NB4 (cell line): ENCODE results near the gene OAS1.

ENCODE experiments used
- DNase-seq: peaks from one replicate; pipeline ENCODE4 v3.0.0; 2010; ENCODE audit warnings: low read depth
- H3K4me3 ChIP-seq: one replicate; pipeline ENCODE4 v1.5.1; 2011; ENCODE audit warnings: mild to moderate bottlenecking, low read depth, low read length, moderate library complexity
- MYC ChIP-seq: IDR thresholded peaks from 2 replicates; pipeline ENCODE4 v1.6.1; 2011; ENCODE audit warnings: low read depth, low read length
- POLR2A ChIP-seq: IDR thresholded peaks from 2 replicates; pipeline ENCODE4 v1.6.1; 2011; ENCODE audit warnings: mild to moderate bottlenecking; ENCODE audit not compliant: insufficient read length; ENCODE audit errors: extremely low read depth
- TF ChIP-seq, protein P1 (sequence below): IDR thresholded peaks from one replicate; pipeline ENCODE4 v1.5.1; 2012; ENCODE audit warnings: low read depth, low read length
- TF ChIP-seq, protein P2 (sequence below): IDR thresholded peaks from 2 replicates; pipeline ENCODE4 v1.6.1; 2011; ENCODE audit warnings: low read depth, low read length

OAS1 gene

DNA sequence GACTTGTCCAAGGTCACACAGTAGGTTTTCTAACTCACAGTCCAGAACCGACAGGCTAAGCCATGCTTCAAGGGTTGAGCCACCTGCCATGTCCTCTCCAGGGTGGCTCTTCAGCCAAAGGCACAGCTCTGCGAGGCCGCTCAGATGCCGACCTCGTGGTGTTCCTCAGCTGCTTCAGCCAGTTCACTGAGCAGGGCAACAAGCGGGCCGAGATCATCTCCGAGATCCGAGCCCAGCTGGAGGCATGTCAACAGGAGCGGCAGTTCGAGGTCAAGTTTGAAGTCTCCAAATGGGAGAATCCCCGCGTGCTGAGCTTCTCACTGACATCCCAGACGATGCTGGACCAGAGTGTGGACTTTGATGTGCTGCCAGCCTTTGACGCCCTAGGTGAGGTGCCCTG is 58.9 kb downstream of the OAS1 start:
- no peak overlapping the region for H3K4me3 ChIP-seq
- DNase-seq: no peak
- TF ChIP-seq POLR2A (no peak), MYC (no peak)
- TF ChIP-seq, protein P1, sequence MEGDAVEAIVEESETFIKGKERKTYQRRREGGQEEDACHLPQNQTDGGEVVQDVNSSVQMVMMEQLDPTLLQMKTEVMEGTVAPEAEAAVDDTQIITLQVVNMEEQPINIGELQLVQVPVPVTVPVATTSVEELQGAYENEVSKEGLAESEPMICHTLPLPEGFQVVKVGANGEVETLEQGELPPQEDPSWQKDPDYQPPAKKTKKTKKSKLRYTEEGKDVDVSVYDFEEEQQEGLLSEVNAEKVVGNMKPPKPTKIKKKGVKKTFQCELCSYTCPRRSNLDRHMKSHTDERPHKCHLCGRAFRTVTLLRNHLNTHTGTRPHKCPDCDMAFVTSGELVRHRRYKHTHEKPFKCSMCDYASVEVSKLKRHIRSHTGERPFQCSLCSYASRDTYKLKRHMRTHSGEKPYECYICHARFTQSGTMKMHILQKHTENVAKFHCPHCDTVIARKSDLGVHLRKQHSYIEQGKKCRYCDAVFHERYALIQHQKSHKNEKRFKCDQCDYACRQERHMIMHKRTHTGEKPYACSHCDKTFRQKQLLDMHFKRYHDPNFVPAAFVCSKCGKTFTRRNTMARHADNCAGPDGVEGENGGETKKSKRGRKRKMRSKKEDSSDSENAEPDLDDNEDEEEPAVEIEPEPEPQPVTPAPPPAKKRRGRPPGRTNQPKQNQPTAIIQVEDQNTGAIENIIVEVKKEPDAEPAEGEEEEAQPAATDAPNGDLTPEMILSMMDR: no peak
- TF ChIP-seq, protein P2, sequence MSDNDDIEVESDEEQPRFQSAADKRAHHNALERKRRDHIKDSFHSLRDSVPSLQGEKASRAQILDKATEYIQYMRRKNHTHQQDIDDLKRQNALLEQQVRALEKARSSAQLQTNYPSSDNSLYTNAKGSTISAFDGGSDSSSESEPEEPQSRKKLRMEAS: no peak

DNA sequence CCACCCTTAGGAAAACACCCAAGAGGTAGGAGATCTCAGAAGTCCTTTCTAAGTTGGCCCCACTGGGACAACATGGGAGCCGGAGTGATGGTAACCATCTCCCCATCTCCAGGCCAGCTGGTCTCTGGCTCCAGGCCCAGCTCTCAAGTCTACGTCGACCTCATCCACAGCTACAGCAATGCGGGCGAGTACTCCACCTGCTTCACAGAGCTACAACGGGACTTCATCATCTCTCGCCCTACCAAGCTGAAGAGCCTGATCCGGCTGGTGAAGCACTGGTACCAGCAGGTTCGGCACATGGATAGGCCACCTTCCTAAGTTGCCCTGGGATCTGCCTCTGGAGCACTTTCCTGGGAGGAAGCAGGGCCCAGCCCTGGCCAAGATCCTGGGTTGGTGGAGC is 60.5 kb downstream of the OAS1 start:
- no peak for DNase-seq
- no peak overlapping the region for H3K4me3 ChIP-seq
- TF ChIP-seq, protein P1: no peak
- TF ChIP-seq, protein P2: no peak
- TF ChIP-seq MYC (no peak), POLR2A (no peak)

GRCh38 chr12:112967858-112968257 is 61.1 kb downstream of the OAS1 start:
- no peak for DNase-seq
- TF ChIP-seq, protein P1: no peak
- TF ChIP-seq, protein P2: no peak
- TF ChIP-seq POLR2A: no peak
- no peak for TF ChIP-seq MYC
- no peak overlapping the region for H3K4me3 ChIP-seq
